ENCODE measurements around the gene DNAH6.
"Not testable (repeated sequence)": the region's sequence is repeated elsewhere in the genome, so short reads cannot be mapped to it uniquely, and the experiment has no call there.

DNAH6 gene

DNA sequence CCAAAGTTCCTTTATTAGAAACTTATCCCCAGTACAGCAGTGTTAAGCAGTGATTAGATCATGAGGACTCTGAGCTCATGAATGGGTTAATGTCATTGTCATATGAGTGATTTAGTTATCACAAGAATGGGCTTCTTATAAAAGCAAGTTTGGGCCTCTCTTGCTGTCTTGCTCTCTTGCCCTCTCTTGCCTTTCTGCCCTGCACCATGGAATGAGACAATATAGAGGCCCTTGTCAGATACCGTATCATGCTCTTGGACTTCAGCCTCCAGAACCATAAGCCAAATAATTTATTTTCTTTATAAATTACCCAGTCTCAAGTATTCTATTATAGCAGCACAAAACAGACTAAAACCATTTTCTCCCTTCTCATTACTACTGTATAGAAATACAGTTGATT is 238.8 kb downstream of the DNAH6 start:
- DNase-seq (ENCODE audit: low read depth in 2 of 2) = no peak

DNA sequence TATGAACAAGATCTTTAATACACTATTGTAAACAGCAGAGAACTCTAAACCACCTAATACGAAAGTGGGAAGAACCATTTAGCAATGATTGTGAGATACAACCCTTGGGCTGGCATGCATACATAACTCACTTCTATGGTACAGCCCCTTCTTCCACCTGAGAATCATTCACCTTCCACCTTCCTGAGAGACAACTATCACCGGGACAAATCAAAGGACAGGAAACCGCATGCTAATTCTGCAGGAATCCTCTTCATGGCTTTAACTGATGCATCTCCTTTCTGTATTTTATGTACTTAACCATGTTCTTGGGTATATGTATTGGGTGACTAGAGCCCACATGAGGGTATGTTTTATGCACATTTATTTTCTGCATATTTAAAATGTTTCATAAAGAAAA is 241.3 kb downstream of the DNAH6 start:
- DNase-seq (ENCODE audit: low read depth in 2 of 2) = no peak

DNA sequence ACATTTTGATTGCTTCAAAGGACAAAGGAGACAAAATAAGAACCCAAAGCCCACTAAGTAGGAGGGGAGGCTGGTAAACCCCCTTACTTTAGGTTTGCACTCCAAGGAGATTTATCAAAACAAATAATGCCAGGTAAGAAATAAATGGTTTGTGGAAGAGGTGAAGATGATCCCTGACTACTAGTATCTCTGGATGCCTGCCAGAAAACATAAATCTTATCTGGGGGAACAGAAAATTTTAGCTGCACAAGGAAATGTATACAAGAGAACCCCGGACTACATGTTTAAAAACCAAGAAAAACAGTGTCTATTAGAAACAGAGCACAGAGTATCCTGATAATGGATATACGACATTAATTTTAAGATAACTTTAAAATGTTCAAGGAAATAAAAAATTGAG is 250.5 kb downstream of the DNAH6 start:
- DNase-seq (ENCODE audit: low read depth in 2 of 2) = no peak

DNA sequence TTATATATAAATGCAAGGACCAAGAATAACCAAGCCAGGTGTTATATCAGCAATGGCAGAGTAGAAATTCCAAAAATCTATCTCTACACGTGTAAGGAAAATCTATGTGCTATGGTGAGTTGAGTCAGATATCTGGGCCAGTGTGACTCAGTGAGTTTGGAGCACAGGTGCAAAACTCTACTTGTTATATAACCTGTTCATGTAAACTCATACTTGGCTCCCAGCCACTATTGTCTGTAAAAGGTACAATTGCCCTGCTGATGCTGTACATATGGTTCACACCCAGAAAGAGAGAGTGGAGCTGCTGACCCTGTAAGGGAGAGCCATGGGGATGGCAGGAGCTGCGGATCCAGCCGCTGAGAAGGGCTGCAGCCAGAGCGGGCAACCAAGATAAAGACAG is 252.5 kb downstream of the DNAH6 start:
- no peak for DNase-seq (ENCODE audit: low read depth in 2 of 2)

DNA sequence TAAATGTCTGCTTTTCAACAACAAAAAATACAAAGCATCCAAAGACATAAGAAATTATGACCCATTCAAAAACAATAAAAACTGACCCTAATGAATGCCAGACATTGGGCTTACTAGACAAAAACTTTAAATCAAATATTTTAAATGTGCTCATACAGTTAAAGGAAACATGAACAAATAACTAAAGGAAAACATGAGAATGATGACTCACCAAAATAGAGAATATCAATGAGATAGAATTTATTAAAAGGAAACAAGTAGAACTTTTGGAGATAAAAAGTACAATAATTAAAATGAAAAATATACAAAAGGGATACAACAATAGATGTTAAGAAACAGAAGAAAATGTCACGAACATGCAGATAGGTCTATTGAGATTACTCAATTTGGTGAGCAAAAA is 254.0 kb downstream of the DNAH6 start:
- no peak for DNase-seq (ENCODE audit: low read depth in 2 of 2)

DNA sequence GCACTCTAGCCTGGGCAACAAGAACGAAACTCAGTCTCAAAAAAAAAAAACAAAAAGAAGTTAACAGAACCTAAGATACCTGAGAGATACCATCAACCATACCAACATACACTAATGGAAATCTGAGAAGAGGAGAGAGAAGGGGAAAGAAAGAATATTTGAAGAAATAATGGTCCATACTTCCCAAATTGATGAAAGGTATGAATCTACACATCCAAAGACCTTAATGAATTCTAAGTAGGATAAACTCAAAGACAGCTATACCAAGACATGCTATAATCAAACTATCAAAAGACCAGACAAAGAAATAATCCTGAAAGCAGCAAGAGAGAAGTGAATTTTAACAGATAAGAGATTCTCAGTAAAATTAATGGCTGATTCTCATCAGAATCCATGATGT is 255.0 kb downstream of the DNAH6 start:
- no peak for DNase-seq (ENCODE audit: low read depth in 2 of 2)

DNA sequence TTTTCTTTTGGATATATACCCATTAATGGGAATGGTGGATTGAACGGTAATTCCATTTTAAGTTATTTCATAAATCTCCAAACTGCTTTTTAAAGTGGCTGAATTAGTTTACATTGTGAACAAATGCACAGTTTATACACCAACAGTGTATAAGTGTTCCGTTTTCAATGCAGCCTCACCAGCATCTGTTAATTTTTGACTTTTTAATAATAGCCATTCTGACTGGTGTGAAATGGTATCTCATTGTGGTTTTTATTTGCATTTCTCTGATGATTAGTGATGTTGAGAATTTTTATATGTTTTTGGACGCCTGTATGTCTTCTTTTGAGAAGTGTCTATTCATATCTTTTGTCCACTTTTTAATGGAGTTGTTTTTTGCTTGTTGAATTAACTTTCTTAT is 257.3 kb downstream of the DNAH6 start:
- not testable (repeated sequence) for DNase-seq (ENCODE audit: low read depth in 2 of 2)

DNA sequence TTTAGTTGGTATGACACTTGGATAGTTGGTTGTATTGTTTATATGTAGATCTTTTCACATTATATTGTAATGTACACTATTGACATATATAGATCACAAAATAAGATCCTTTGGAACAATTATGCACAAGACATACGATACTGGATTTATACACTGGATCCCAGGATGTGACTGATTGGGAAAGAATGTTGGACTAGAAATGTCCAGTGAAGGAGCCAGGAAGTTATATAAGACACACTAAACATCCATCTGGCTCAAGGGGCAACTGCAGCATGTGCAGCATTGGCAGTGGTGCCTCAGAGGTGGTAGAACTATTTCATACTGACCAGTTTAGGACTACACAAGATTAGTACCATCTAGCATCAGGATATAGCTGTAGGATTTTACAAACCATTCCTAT is 259.7 kb downstream of the DNAH6 start:
- no peak for DNase-seq (ENCODE audit: low read depth in 2 of 2)

DNA sequence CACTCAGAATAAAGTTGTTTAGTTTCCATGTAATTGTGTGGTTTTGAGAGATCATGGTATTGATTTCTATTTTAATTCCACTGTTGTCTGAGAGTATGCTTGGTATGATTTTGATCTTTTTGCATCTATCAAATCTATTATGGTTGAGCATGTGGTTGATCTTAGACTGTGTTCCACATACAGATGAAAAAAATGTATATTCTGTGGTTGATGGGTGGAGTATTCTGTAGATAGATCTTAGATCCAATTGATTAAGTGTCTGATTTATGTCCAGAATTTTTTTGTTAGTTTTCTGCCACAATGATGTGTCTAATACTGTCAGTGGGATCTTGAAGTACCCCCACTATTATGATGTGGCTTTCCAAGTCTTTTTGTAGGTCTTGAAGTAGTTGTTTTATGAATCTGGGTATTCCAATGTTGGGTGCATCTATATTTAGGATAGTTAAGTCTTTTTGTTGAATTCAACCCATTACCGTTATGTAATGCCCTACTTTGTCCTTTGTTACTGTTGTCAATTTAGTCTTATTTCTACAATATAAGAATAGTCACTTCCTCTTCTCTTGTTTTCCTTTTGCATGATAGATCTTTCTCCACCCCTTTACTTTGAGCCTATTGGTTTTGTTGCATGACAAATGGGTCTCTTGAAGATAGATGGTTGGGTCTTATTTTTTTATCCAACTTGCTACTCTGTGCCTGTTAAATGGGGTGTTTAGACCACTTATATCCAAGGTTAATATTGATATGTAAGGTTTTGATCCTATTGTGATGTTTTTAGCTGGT is 262.8 kb downstream of the DNAH6 start:
- no peak for DNase-seq (ENCODE audit: low read depth in 2 of 2)

DNA sequence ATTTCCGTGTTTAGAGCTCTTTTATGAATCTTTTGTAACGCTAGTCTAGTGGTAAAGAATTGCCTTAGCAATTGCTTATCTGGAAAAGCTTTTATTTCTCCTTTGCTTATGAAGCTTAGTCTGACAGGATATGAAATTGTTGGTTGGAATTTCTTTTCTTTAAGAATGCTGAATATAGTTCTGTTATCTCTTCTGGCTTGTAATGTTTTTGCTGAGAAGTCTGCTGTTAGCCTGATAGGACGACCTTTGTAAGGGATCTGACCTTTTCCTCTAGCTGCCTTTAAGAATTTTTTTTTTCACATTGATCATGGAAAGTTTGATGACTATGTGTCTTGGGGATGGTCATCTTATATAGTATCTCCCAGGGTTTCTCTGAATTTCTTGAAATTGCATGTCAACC is 263.5 kb downstream of the DNAH6 start:
- no peak for DNase-seq (ENCODE audit: low read depth in 2 of 2)

DNA sequence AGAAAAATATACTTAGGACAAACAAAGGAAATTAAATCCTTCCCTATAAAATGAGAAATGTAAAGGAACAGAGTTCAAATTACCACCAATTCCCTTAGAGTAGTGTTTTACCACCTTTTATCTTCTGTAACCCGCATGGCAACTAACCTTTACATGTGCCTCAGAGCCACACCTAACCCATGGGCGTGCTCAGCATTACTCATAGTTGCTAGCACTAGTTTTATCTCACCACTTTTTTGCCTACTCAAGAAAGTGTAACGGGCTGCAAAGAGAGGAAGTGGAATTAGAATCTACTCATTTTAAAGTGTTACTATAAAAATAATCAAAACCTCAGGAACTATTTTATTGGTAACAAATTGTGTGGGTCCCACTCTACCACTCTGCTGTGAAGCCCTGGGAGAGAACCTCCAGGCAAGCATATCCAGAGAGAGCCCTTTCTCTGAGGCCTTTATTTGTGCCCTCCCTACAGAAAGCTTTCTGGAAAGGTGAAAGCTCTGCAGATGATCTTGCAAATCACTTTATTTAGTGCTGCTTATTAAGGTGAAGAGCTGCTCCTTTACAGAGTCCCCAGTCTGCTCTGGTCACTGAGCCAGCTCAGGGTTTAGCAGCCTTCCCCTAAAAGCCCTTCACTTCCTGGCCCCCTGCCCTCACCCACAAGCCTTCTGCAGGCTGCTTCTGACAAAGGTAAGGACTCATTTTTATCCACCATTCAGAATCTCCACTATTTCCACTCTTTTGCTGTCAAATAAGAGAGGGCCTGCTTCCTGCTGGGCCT is 265.8 kb downstream of the DNAH6 start:
- DNase-seq (ENCODE audit: low read depth in 2 of 2) = peak; percentile 7 to 37

DNA sequence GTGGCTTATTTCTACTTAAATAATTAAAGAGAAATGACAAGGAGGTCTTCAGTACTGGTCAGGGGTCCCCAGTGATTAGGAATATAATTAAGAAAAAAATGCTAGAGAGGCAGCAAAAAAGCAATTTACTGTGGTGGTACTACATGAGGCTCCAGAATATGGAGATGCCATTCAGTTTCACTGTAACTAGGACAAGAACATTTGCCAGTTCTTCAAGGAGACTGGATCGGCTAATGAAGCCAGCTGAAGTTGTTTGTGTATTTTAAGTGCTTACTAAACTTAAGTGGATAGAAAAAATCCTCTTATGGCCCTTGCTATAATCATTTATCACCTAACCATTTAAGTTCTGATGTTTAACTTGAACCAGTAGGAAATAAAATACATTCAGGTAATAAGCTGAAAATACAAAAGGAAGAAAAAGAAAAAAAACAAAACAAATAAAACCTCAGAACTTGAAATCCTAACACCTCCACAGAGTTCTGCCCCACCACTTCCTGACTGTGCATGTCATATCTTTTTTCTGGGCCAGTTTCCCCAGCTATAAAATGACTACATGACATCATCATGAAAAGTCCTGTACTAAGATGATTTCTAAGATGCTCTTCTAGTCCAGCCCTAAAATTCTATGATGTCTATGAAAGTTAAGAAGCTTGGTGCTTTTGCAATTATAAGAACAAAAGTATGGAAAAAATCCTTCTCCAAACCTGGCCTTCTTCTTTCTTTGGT is 266.6 kb downstream of the DNAH6 start:
- DNase-seq (ENCODE audit: low read depth in 2 of 2) = peak in 1 of 2 donors; percentile 27

DNA sequence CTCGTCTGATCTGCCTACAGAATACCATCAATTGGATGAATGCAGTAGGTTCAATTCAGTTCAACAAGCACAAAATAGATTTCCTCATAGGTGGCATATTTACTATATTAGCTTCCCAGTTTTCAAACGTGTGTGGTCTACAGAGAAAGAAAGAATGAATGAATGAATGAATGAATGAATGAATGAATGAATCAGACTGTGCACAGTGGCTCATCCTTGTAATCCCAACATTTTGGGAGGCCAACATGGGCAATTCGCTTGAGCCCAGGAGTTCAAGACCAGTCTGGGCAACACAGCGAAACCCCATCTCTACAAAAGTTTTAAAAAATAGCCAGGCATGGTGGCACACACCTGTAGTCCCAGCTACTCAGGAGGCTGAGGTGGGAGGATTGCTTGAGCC is 269.7 kb downstream of the DNAH6 start:
- no peak for DNase-seq (ENCODE audit: low read depth in 2 of 2)

DNA sequence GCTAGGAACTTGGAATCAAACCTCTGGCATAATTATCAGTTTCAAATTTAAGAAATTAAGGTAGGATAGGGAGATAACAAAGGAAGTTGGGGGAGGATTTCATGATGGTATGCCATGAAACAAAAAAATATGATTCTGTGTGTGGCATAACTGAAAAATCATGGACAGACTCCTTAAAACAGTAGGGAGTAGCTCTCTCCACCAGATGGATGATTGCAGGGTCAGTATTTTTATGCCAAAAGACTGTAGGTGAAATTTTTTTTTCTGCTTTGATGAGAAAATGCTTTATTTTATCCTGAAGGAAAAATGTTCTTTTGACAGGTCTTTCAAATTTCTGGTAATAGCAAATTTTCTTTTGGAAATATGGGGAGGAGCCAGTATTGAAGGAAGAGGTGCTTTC is 270.3 kb downstream of the DNAH6 start:
- DNase-seq (ENCODE audit: low read depth in 2 of 2) = no peak

DNA sequence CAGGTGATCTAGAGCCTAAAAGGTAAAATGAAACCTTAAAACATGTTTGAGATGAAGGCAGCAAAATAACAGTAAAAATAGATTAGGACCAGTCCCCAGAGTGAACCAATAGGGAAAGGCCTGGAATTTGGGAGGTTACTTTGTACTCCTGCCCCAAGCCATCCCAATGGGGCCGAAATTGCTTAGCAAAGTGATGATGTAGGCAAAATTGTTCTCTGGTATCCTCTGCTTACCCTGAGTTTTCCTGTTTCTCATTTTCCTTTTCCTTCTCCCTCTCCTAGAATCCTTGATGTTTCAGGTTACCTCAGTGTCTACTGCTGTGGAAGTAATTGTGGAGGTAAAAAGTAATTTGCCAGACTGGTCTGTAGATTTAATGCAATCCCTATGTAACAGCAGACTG is 271.7 kb downstream of the DNAH6 start:
- no peak for DNase-seq (ENCODE audit: low read depth in 2 of 2)

DNA sequence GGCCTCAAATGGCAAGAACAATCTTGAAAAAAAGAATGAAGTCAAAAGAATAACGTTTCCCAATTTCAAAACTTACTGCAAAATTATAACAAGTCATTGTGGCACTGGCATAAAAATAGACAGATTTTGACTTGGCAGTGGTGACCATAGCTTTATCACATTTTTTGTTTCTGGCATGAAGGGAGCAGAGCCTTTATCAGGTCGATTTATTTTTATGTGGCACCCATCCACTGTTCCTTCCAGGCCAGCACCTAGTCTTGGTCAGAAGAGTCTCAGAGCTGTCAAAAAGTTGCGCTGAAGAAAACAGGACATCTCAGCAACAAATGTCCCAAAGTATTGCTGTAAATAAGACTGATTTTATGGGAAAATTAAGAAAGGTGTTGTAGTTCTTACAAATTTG is 272.2 kb downstream of the DNAH6 start:
- DNase-seq (ENCODE audit: low read depth in 2 of 2) = no peak

DNA sequence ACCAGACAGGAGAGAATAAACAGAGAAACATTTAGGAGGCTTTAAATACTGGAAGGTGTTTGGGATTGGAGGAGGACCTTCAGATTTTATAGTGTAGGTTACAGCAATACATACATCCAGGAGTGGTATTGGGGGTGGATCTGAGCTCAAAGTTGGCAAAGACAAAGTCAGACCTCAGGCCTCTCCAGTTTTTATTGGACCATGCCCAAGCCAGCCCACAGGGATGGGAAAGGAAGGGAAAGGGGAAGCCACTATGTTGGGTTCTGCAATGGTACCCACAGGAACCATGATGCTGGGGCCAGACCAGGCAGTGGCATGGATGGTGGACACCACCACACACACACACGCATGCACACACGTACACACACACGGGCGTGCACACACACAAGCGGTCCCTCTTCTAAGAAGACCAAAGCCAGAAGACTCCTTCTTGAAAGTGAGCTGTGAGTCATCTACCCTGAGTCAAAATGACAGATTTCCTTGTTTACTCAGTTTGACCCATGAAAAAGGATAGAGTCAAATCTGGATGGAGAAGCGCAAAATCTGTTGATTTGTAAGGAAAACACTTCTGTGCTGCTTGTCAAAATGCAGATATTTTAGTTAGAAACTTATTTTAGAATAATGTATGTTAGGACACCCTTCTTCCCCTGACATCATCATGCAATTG is 276.7 kb downstream of the DNAH6 start:
- no peak for DNase-seq (ENCODE audit: low read depth in 2 of 2)

DNA sequence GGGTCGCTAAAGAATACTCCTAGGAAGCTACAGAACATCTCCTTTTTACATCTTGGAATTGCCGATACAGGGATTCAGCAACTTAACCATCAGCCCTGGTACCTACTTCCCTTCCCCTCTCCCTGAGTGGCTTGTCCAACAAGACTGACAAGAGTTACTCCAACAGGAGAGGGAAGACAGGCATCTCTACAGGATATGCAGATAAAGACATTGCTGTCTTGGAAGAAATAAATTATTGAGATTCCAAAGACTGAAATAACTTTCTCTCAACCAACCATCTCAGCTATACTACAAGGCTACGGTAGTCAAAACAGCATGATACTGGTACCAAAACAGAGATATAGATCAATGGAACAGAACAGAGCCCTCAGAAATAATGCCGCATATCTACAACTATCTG is 277.3 kb downstream of the DNAH6 start:
- DNase-seq (ENCODE audit: low read depth in 2 of 2) = no peak

DNA sequence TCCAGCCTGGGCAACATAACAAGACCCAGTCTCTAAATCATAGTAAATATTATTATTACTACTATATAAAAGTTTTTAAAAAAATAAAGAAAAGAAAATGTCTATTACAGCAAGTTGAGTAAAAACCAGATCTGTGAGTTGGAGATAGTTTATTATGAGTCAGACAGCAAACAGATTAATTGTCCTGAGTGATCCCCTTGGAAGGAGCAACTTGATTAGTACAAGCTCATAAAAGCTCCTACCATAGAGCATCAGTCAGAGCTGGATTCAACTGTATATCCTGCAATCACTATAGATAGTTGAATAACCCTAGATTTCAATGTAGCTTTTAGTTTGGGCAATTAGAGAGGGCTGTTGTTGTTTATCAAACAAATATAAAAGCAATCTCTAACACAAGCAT is 280.5 kb downstream of the DNAH6 start:
- DNase-seq (ENCODE audit: low read depth in 2 of 2) = no peak

DNA sequence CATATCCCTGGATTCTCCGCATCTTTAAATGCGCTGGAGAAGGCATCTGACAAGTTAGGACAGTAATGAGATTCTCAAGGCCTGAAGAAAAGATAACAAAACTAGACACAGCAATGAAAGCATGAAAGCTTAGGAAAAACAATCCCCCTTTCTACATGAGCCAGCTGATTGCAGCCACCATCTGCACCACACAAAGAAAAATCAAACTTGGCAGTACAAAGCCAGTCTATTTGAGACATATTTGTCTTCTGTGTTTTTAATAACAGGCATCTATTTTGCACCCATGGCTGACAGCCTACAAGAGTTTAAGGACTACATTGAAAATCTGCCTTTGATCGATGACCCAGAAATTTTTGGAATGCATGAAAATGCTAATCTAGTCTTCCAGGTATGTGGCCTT is 281.0 kb downstream of the DNAH6 start:
- no peak for DNase-seq (ENCODE audit: low read depth in 2 of 2)

DNA sequence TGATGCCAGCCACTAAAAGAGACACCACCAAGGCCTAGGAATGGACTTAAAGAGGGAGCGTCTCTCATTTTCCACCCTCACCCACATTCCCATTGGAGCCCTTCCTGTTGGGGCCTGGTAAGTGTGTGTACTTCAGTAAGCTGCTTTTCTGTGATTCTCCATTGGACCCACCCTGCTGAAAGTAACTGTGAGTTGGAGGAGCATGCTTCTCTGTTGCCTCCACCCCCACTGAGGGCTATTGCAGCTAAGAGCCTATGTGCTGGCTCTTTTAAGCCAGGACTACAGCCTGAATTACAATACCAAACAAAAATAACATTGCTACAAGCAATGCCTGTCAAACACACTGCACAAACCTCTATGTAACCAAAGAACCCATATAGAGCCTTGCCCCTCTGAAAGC is 283.5 kb downstream of the DNAH6 start:
- no peak for DNase-seq (ENCODE audit: low read depth in 2 of 2)

DNA sequence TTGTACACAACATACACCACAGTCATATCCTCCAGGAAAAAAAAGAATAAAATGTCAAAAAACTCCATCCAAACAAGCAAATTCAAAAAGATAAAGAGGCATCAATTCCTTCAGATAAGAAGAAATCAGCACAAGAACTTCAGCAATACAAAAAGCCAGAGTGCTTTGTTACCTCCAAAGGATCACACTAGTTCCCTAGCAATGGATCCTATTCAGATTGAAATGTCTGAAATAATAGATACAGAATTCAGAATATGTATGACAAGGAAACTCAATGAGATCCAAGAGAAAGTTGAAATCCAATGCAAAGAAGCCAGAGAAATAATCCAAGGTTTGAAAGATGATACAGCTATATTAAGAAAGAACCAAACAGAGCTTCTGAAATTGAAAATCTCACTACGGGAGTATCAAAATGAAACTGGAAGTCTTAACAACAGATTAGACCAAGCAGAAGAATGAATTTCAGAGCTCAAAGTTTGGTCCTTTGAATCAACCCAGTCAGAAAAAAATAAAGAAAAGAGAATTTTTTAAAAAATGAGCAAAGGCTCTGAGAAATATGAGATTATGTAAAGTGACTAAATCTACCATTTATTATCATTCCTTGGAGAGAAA is 284.0 kb downstream of the DNAH6 start:
- no peak for DNase-seq (ENCODE audit: low read depth in 2 of 2)

Measured in stimulated activated CD4-positive, alpha-beta T cell treated with anti-CD3 and anti-CD28 coated beads, Interleukin-1b, Interleukin-23, amount 100 ng/mL, for 4 hours (primary cell).